ENCODE results near the gene GPX3.

DNA sequence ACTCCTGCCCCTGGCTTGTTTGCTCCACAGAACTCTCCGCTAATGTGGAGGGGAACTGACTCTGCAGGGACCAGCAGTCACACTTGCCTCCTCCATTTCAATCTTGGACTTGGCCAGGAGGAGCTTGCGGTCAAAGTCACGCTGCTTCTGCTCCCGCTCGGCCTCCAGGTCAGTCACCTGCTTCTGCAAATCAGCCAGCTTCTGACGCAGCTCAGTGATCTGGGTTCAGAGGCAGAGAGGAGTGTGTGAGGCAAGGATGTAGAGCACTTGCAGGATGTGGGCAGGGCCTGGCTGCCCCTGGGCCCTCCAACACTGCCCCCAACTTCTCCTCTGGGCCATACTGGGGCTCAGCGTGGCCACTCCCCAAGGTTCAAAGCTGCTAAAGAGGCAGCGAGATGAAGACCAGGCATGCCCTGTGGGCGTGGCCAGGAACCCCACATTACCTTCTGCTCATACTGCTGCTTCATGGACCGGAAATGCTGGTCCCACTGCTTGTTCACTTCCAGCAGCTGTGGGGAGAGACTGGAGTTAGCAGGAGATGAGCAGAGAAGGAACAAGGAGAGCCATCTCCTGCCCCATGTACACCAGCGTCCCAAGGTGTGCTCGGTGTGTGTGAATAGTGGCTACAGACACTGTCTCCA is 22.2 kb downstream of the GPX3 start:
- TF ChIP-seq CTCF (IDR thresholded peaks at IDR 0.05) (no peak), POLR2A (IDR thresholded peaks at IDR 0.05) (no peak), EP300 (IDR thresholded peaks at IDR 0.05) (no peak), POLR2AphosphoS5 (IDR thresholded peaks at IDR 0.05) (no peak)

Measured in upper lobe of left lung (tissue), 4 donors.